SK-N-SH (cell line): Measurements from ENCODE around the gene RNF4. TPM values are rescaled to one million over a fixed set of nuclear protein-coding genes. Genes with fewer than 3 reads are reported as not detected.

Experiments used
- polyA plus RNA-seq, 3 experiments: library from polyadenylated mRNA; depleted of rRNA; stranded (reverse); fragments of >200 nt; gene quantifications; 2 replicates each; pipeline ENCODE4 v1.2.3, GENCODE V29; 2012

The RNF4 gene
- polyA plus RNA-seq, 1 of the 3 experiments (the other 2 are of a cell fraction) = 60.7 TPM

Other genes with a start within 250 kb of the RNF4 start
- 6.3 and 6.4 TPM in 2 replicates for gene HAUS3, start 227.0 kb upstream of the RNF4 start, polyA plus RNA-seq (2012; rRNA removed)
- 0.67 and 1.2 TPM in 2 replicates for gene POLN, start 227.0 kb upstream of the RNF4 start, polyA plus RNA-seq (2012; rRNA removed)
- gene MXD4, start 207.0 kb upstream of the RNF4 start, polyA plus RNA-seq (2012; rRNA removed) = 38.6 and 42.2 TPM in 2 replicates
- 2.9 and 3.2 TPM in 2 replicates for gene ZFYVE28, start 50.5 kb upstream of the RNF4 start, polyA plus RNA-seq (2012; rRNA removed)
- 0.13 and 0.55 TPM in 2 replicates for gene CFAP99, start 50.2 kb upstream of the RNF4 start, polyA plus RNA-seq (2012; rRNA removed)
- gene FAM193A, start 67.5 kb downstream of the RNF4 start, polyA plus RNA-seq (2012; rRNA removed) = 7.0 and 9.2 TPM in 2 replicates